ENCODE results near the gene FAM169A. TPM values are rescaled to one million over a fixed set of nuclear protein-coding genes. Genes with fewer than 3 reads are reported as not detected.

FAM169A gene
- total and polyA plus RNA-seq, 8 donors: under 0.01 to 11.2 (median 0.35) TPM; not detected in 1

GRCh38 chr5:74736759-74737158 is 129.4 kb downstream of the FAM169A start:
- TF ChIP-seq POLR2A (IDR thresholded peaks at IDR 0.05): no peak
- TF ChIP-seq EP300 (IDR thresholded peaks at IDR 0.05): no peak
- no peak for TF ChIP-seq POLR2AphosphoS5 (IDR thresholded peaks at IDR 0.05)
- TF ChIP-seq, protein P1, sequence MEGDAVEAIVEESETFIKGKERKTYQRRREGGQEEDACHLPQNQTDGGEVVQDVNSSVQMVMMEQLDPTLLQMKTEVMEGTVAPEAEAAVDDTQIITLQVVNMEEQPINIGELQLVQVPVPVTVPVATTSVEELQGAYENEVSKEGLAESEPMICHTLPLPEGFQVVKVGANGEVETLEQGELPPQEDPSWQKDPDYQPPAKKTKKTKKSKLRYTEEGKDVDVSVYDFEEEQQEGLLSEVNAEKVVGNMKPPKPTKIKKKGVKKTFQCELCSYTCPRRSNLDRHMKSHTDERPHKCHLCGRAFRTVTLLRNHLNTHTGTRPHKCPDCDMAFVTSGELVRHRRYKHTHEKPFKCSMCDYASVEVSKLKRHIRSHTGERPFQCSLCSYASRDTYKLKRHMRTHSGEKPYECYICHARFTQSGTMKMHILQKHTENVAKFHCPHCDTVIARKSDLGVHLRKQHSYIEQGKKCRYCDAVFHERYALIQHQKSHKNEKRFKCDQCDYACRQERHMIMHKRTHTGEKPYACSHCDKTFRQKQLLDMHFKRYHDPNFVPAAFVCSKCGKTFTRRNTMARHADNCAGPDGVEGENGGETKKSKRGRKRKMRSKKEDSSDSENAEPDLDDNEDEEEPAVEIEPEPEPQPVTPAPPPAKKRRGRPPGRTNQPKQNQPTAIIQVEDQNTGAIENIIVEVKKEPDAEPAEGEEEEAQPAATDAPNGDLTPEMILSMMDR (IDR thresholded peaks at IDR 0.05): no peak
- Histone ChIP-seq H3K4me3 (no peak overlapping the region), H3K36me3 (peaks cover 38 to 96% (median 92%) of the 10 kb centered on the region in 4 donors), H3K27me3 (no peaks in the 10 kb centered on the region), H3K9me3 (no peaks in the 10 kb centered on the region), H3K27ac (no peak overlapping the region), H3K4me1 (no peaks in the 10 kb centered on the region)
- no peak for DNase-seq
- 86 to 95% (median 90%) methylated on average over 6 of the region's 6 CpGs for WGBS, 5 donors
- intact Hi-C loops (cut with DNase I; ENCODE audit: low total_unique reads): no loop called here

Small RNA genes lying within 50 kb of the gene (small RNA-seq; reads per million reads assigned to genes)
- 0 to 0.10 (median 0) reads per million in 4 donors for gene RF00561

Other genes starting within 250 kb of the FAM169A start
- 100 to 1,000 TPM in 1 of 5 donors, 10 to 100 TPM in 2, 1 to 10 TPM in 2; 3.5 to 136 (median 57.5) TPM for gene ENC1, start 225.7 kb downstream of the FAM169A start, total RNA-seq
- 10 to 100 TPM in 1 of 3 donors, 1 to 10 TPM in 2; 6.4 to 18.0 (median 7.7) TPM for gene ENC1, start 225.7 kb downstream of the FAM169A start, polyA plus RNA-seq
- 100 to 1,000 TPM in 2 of 5 donors, 10 to 100 TPM in 3; 25.7 to 664 (median 94.0) TPM for gene HEXB, start 181.2 kb downstream of the FAM169A start, total RNA-seq
- gene HEXB, start 181.2 kb downstream of the FAM169A start, polyA plus RNA-seq: 10 to 100 TPM; 43.7 to 86.9 (median 69.3) TPM
- gene GFM2, start 99.3 kb downstream of the FAM169A start, total RNA-seq: 10 to 100 TPM in 2 of 5 donors, 1 to 10 TPM in 3; 2.9 to 48.3 (median 5.2) TPM
- gene GFM2, start 99.3 kb downstream of the FAM169A start, polyA plus RNA-seq: 10 to 100 TPM; 14.4 to 16.8 (median 15.6) TPM
- 100 to 1,000 TPM in 3 of 5 donors, 10 to 100 TPM in 2; 36.8 to 217 (median 105) TPM for gene NSA2, start 99.1 kb downstream of the FAM169A start, total RNA-seq
- 100 to 1,000 TPM in 2 of 3 donors, 10 to 100 TPM in 1; 100.0 to 217 (median 145) TPM for gene NSA2, start 99.1 kb downstream of the FAM169A start, polyA plus RNA-seq
- gene GCNT4, start 186.2 kb upstream of the FAM169A start, total RNA-seq: 10 to 100 TPM in 2 of 5 donors, 1 to 10 TPM in 3; 1.2 to 31.4 (median 8.0) TPM
- 1 to 10 TPM; 1.5 to 3.8 (median 3.3) TPM for gene GCNT4, start 186.2 kb upstream of the FAM169A start, polyA plus RNA-seq